GM18526 (cell line): ENCODE results near the gene MOV10L1.

Source experiments
- POLR2A ChIP-seq: IDR thresholded peaks from 3 replicates; pipeline ENCODE4 v1.6.1; 2011; ENCODE audit not compliant: insufficient read length; ENCODE audit errors: extremely low read depth

The MOV10L1 gene

GRCh38 chr22:50210378-50211139 lies 120.8 kb downstream of the MOV10L1 start:
- TF ChIP-seq POLR2A: no peak

DNA sequence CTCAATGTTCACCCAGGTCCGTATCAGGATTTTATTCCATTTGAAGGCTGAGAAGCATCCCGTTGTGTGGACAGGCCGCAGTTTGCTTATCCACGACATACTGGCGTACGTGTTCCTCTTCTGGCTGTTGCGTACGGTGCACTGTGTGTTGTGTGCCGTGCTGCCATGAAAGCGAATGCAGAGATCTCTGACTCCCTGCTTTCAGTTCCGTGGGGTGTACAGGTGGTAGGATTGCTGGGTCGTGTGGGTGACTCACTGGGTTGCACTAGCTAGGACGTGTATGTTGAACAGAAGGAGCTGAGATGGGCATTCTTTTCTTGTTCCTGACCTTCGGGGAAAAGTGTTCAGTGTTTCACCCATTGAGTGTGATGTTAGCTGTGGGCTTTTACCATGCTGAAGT lies 121.3 kb downstream of the MOV10L1 start:
- no peak for TF ChIP-seq POLR2A
